HepG2 (cell line): ENCODE measurements around the gene LYST. TPM values are rescaled to one million over a fixed set of nuclear protein-coding genes. Genes with fewer than 3 reads are reported as not detected.
A peak's percentile ranks its signal among the peaks of the same experiment; 100 is the strongest.

Experiments
- ATAC-seq: fragments of 200-7000 bp; cut with Tn5 transposase; 3 replicates; pipeline ENCODE4 v1.9.1; 2020; ENCODE audit warnings: mild to moderate bottlenecking, moderate library complexity
- BruUV-seq: library from RNA; stranded (reverse); fragments of 400-500 nt; replicated peaks from 2 replicates; lab custom pipeline; 2021; lab: Mats Ljungman, UMichigan
- CTCF ChIA-PET: fragments of 300-600 bp; formaldehyde crosslinking; extraction: SDS; loops from one replicate; lab custom pipeline; 2021; ENCODE audit warnings: low total read pairs, inconsistent platforms, low intra/inter-chr PET ratio; lab: Yijun Ruan, JAX
- POLR2A ChIA-PET: fragments of 350-600 bp; sonication (Branson Sonifier 250); formaldehyde crosslinking; loops from one replicate; lab custom pipeline; 2020; ENCODE audit warnings: antibody characterized with exemption, inconsistent platforms; lab: Yijun Ruan, JAX
- DNase-seq: peaks from one replicate; pipeline ENCODE4 v3.0.0-alpha.2; 2015; ENCODE audit warnings: low spot score
- FAIRE-seq: peaks from 3 replicates; lab custom pipeline; 2011; peaks lifted over from hg19 to GRCh38; lab: Jason Lieb, UNC
- H2AFZ ChIP-seq: one replicate; pipeline ENCODE4 v1.6.1; 2011; ENCODE audit warnings: low read length, inconsistent platforms
- H3K27ac ChIP-seq: fragments of 300-600 bp; 3 replicates; pipeline ENCODE4 v1.8.0; 2011; ENCODE audit warnings: mixed run types, mild to moderate bottlenecking, mixed read lengths, low read length, inconsistent platforms; ENCODE audit not compliant: insufficient read depth; ENCODE audit errors: extremely low read length
- H3K27me3 ChIP-seq, 2 experiments: fragments of 200-600 bp in 1 of 2; 2 replicates in 1 of 2; 3 replicates in 1 of 2; pipeline versions ENCODE4 v1.6.0 to v1.8.0; 2011; ENCODE audit warnings: low read length in 2 of 2, mild to moderate bottlenecking in 2 of 2, moderate library complexity in 2 of 2, inconsistent platforms in 1 of 2; ENCODE audit not compliant: insufficient read depth in 2 of 2, control insufficient read depth in 1 of 2
- H3K36me3 ChIP-seq, 2 experiments: fragments of 200-600 bp in 1 of 2; replicated peaks in 1 of 2; 2 replicates in 1 of 2; 3 replicates in 1 of 2; pipeline versions ENCODE4 v1.5.1 to v1.8.0; 2011; ENCODE audit warnings: low read length in 2 of 2, inconsistent platforms in 1 of 2; ENCODE audit not compliant: insufficient read depth in 2 of 2, control insufficient read depth in 1 of 2
- H3K4me1 ChIP-seq: 2 replicates; pipeline ENCODE4 v1.5.1; 2012; ENCODE audit warnings: low read length, inconsistent platforms; ENCODE audit not compliant: insufficient read depth
- H3K4me2 ChIP-seq: 2 replicates; pipeline ENCODE4 v1.6.0; 2011; ENCODE audit warnings: low read depth, low read length, inconsistent platforms
- H3K4me3 ChIP-seq, 3 experiments: fragments of 200-600 bp in 1 of 3; sonication (generic), shearing (Covaris generic) in 1 of 3; replicated peaks in 1 of 3; 2 replicates each; pipeline ENCODE4 v1.5.1; 2011 to 2016; ENCODE audit warnings: low read length in 3 of 3, inconsistent platforms in 2 of 3, low read depth in 2 of 3, mild to moderate bottlenecking in 2 of 3, control low read depth in 1 of 3, mixed read lengths in 1 of 3; ENCODE audit not compliant: insufficient read depth in 1 of 3
- H3K79me2 ChIP-seq: one replicate; pipeline ENCODE4 v1.6.1; 2011; ENCODE audit warnings: low read length, inconsistent platforms; ENCODE audit not compliant: insufficient read depth
- H3K9ac ChIP-seq: 2 replicates; pipeline ENCODE4 v1.6.0; 2011; ENCODE audit warnings: mild to moderate bottlenecking, low read depth, low read length, inconsistent platforms; ENCODE audit not compliant: insufficient read depth
- H3K9me3 ChIP-seq: 2 replicates; pipeline ENCODE4 v1.5.1; 2012; ENCODE audit warnings: mild to moderate bottlenecking, low read length
- H4K20me1 ChIP-seq: 2 replicates; pipeline ENCODE4 v1.6.0; 2011; ENCODE audit warnings: inconsistent platforms, mild to moderate bottlenecking, low read length, moderate library complexity; ENCODE audit not compliant: insufficient read depth
- ELF3 ChIP-seq: IDR thresholded peaks from 2 replicates; pipeline ENCODE4 v1.6.1; 2016; ENCODE audit warnings: missing genetic modification reagents, missing compliant biosample characterization
- GZF1 ChIP-seq: sonication (generic); formaldehyde crosslinking; IDR thresholded peaks from 2 replicates; pipeline ENCODE4 v1.5.1; 2020; ENCODE audit warnings: mild to moderate bottlenecking, missing genetic modification reagents
- SMC3 ChIP-seq: IDR thresholded peaks from 2 replicates; pipeline ENCODE4 v1.6.1; 2011; ENCODE audit warnings: low read length, improper control_type of control experiment
- ZFP41 ChIP-seq: sonication (generic); formaldehyde crosslinking; IDR thresholded peaks from 2 replicates; pipeline ENCODE4 v1.4.0; 2020; ENCODE audit warnings: mild to moderate bottlenecking, missing genetic modification reagents, borderline replicate concordance
- WGBS: methylation state at CpG from one replicate; pipeline ENCODE4 v1.1.6; 2017; ENCODE audit warnings: low lambda C conversion rate; 5-methylcytosine and 5-hydroxymethylcytosine counted together
- in situ Hi-C: cut with HindIII; loops from 2 replicates; pipeline ENCODE4 v1.10.0; 2017; ENCODE audit warnings: low pct_unique_long_range_greater_than_20kb; ENCODE audit not compliant: extremely low pct_ligation_motif_present
- intact Hi-C: fragments of 100-400 bp; cut with micrococcal nuclease; formaldehyde crosslinking; loops from one replicate; pipeline ENCODE4 v1.10.0; 2022; ENCODE audit not compliant: unreplicated experiment
- polyA plus RNA-seq, 8 experiments: library from polyadenylated mRNA; depleted of rRNA in 3 of 8; stranded (reverse) in 7 of 8; unstranded in 1 of 8; fragments of >200 nt; fragmentation: Illumina TruSeq in 4 of 8; extraction: Trizol in 4 of 8; gene quantifications; 2 replicates each; pipeline versions ENCODE4 v1.2.1 to v1.2.3, GENCODE V29; 2011 to 2016; ENCODE audit warnings: low read depth in 4 of 8, missing spikeins in 1 of 8, mixed read lengths in 1 of 8; ENCODE audit not compliant: insufficient read depth in 1 of 8
- total RNA-seq, 5 experiments: library from RNA; depleted of rRNA; stranded (reverse); fragments of >200 nt; fragmentation: Illumina TruSeq; extraction: Trizol; gene quantifications; 2 replicates each; pipeline ENCODE4 v1.2.3, GENCODE V29; 2016; ENCODE audit warnings: low read depth in 1 of 5
- TF ChIP-seq, protein P1 (sequence below): sonication (generic); formaldehyde crosslinking; conservative IDR thresholded peaks from 2 replicates; pipeline ENCODE4 v1.4.0; 2020; ENCODE audit warnings: missing genetic modification reagents
- TF ChIP-seq, protein P2 (sequence below): sonication (generic); formaldehyde crosslinking; IDR thresholded peaks from 2 replicates; pipeline ENCODE4 v1.5.1; 2020; ENCODE audit warnings: missing genetic modification reagents, mild to moderate bottlenecking, borderline replicate concordance
- TF ChIP-seq, protein P3 (sequence below): sonication (generic); formaldehyde crosslinking; IDR thresholded peaks from one replicate; pipeline ENCODE4 v1.5.1; 2020; ENCODE audit warnings: mild to moderate bottlenecking, missing genetic modification reagents; ENCODE audit errors: not compliant biosample characterization
- TF ChIP-seq, protein P4 (sequence below): sonication (generic); formaldehyde crosslinking; IDR thresholded peaks from 2 replicates; pipeline ENCODE4 v1.5.0; 2020; ENCODE audit warnings: mild to moderate bottlenecking, missing genetic modification reagents, moderate library complexity

The LYST gene
- total and polyA plus RNA-seq, 2 of the 13 experiments (the other 11 are each of a cell fraction or from before 2014, with no cell fraction given), result 0.91 to 2.5 TPM

DNA sequence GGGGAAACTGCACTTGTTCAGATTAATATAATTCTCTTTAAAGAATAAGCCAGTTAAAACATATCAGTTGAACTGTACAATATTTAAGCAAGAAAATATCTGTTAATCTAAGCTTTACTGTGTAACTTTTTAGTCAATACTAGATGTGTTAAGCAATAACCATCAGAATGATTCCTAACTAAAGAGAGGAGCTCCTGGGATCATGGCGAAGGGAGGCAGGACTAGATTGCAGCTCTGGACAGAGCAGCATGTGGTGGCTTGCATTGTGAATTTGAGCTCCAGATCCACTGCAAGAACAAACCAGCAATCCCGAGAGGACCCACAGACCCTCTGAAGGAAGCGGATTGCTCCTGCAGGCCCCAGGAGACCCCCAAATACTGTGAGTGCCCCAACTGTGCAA lies 21.9 kb downstream of the LYST start (continued):
- TF ChIP-seq, protein P1, sequence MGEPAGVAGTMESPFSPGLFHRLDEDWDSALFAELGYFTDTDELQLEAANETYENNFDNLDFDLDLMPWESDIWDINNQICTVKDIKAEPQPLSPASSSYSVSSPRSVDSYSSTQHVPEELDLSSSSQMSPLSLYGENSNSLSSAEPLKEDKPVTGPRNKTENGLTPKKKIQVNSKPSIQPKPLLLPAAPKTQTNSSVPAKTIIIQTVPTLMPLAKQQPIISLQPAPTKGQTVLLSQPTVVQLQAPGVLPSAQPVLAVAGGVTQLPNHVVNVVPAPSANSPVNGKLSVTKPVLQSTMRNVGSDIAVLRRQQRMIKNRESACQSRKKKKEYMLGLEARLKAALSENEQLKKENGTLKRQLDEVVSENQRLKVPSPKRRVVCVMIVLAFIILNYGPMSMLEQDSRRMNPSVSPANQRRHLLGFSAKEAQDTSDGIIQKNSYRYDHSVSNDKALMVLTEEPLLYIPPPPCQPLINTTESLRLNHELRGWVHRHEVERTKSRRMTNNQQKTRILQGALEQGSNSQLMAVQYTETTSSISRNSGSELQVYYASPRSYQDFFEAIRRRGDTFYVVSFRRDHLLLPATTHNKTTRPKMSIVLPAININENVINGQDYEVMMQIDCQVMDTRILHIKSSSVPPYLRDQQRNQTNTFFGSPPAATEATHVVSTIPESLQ (CRISPR knock-in tag), result no peak
- TF ChIP-seq, protein P2, sequence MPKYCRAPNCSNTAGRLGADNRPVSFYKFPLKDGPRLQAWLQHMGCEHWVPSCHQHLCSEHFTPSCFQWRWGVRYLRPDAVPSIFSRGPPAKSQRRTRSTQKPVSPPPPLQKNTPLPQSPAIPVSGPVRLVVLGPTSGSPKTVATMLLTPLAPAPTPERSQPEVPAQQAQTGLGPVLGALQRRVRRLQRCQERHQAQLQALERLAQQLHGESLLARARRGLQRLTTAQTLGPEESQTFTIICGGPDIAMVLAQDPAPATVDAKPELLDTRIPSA, result no peak
- TF ChIP-seq ELF3 (CRISPR knock-in tag) (no peak), ZFP41 (CRISPR knock-in tag) (no peak)

DNA sequence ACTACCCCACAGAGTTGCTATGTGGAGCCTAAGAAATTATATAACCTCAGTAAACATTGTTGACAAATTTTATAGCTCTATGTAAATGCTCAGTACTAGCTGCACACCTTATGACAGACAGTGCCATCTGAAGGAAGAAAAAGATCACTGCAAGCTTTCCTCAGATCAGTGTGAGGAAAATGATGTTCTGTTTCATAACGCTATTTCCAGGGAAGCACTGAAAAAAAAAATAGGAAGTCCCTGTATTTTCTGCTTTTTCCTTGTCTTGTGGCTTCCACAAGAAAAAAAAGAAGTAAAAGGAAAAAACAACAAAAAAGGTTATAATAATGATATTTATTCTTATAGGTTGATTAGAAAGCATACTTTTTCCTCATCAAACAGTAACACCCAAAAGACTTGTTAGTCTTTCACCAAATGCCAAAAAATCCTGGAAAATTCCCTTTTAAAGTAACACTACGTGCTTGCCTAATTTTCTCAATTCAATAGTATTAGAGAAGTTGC lies 23.2 kb downstream of the LYST start:
- Histone ChIP-seq H3K4me3 (no peak overlapping the region), H3K27ac (no peak overlapping the region), H3K27me3 (no peaks in the 10 kb centered on the region), H3K36me3 (no peaks in the 10 kb centered on the region), H3K9ac (no peak overlapping the region), H2AFZ (no peak overlapping the region), H3K79me2 (no peaks in the 10 kb centered on the region), H3K4me2 (no peak overlapping the region), H3K9me3 (no peaks in the 10 kb centered on the region), H3K4me1 (peaks cover 7% of the 10 kb centered on the region; the same call in 1 of the 2 replicates), H4K20me1 (no peaks in the 10 kb centered on the region)
- peak; percentile 90 for ATAC-seq
- in situ Hi-C loops, result no loop called here
- peak; percentile 44 for DNase-seq
- ChIA-PET POLR2A (no interaction called here), CTCF (no interaction called here)
- intact Hi-C loops, result loop anchor here (5.0 kb wide), 1 partner anchor 331 kb away; no protein-coding TSS in a partner anchor
- 17% methylated on average over 2 of the region's 2 CpGs for WGBS
- peak; percentile 80 for FAIRE-seq
- BruUV-seq, result no TSS peak
- TF ChIP-seq, protein P3, sequence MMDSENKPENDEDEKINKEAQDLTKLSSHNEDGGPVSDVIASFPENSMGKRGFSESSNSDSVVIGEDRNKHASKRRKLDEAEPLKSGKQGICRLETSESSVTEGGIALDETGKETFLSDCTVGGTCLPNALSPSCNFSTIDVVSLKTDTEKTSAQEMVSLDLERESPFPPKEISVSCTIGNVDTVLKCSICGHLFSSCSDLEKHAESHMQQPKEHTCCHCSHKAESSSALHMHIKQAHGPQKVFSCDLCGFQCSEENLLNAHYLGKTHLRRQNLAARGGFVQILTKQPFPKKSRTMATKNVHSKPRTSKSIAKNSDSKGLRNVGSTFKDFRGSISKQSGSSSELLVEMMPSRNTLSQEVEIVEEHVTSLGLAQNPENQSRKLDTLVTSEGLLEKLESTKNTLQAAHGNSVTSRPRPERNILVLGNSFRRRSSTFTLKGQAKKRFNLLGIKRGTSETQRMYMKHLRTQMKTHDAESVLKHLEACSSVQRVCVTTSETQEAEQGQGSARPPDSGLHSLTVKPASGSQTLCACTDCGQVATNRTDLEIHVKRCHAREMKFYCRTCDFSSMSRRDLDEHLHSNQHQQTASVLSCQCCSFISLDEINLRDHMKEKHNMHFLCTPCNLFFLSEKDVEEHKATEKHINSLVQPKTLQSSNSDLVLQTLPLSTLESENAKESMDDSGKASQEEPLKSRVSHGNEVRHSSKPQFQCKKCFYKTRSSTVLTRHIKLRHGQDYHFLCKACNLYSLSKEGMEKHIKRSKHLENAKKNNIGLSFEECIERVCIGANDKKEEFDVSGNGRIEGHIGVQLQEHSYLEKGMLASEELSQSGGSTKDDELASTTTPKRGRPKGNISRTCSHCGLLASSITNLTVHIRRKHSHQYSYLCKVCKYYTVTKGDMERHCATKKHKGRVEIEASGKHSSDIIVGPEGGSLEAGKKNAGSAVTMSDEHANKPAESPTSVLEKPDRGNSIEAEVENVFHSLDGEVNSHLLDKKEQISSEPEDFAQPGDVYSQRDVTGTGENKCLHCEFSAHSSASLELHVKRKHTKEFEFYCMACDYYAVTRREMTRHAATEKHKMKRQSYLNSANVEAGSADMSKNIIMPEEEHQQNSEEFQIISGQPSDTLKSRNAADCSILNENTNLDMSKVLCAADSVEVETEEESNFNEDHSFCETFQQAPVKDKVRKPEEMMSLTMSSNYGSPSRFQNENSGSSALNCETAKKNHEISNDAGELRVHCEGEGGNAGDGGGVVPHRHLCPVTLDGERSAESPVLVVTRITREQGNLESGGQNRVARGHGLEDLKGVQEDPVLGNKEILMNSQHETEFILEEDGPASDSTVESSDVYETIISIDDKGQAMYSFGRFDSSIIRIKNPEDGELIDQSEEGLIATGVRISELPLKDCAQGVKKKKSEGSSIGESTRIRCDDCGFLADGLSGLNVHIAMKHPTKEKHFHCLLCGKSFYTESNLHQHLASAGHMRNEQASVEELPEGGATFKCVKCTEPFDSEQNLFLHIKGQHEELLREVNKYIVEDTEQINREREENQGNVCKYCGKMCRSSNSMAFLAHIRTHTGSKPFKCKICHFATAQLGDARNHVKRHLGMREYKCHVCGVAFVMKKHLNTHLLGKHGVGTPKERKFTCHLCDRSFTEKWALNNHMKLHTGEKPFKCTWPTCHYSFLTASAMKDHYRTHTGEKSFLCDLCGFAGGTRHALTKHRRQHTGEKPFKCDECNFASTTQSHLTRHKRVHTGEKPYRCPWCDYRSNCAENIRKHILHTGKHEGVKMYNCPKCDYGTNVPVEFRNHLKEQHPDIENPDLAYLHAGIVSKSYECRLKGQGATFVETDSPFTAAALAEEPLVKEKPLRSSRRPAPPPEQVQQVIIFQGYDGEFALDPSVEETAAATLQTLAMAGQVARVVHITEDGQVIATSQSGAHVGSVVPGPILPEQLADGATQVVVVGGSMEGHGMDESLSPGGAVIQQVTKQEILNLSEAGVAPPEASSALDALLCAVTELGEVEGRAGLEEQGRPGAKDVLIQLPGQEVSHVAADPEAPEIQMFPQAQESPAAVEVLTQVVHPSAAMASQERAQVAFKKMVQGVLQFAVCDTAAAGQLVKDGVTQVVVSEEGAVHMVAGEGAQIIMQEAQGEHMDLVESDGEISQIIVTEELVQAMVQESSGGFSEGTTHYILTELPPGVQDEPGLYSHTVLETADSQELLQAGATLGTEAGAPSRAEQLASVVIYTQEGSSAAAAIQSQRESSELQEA (CRISPR knock-in tag), result no peak
- TF ChIP-seq SMC3 (peak; percentile 51; the same call in 1 of the 2 replicates), GZF1 (CRISPR knock-in tag) (no peak)
- TF ChIP-seq, protein P4, sequence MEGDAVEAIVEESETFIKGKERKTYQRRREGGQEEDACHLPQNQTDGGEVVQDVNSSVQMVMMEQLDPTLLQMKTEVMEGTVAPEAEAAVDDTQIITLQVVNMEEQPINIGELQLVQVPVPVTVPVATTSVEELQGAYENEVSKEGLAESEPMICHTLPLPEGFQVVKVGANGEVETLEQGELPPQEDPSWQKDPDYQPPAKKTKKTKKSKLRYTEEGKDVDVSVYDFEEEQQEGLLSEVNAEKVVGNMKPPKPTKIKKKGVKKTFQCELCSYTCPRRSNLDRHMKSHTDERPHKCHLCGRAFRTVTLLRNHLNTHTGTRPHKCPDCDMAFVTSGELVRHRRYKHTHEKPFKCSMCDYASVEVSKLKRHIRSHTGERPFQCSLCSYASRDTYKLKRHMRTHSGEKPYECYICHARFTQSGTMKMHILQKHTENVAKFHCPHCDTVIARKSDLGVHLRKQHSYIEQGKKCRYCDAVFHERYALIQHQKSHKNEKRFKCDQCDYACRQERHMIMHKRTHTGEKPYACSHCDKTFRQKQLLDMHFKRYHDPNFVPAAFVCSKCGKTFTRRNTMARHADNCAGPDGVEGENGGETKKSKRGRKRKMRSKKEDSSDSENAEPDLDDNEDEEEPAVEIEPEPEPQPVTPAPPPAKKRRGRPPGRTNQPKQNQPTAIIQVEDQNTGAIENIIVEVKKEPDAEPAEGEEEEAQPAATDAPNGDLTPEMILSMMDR (CRISPR knock-in tag), result peak; percentile 70
